Stimulated activated CD8-positive, alpha-beta memory T cell treated with anti-CD3 and anti-CD28 coated beads, Interleukin-15, amount 100 ng/mL, for 24 hours (primary cell): Measurements from ENCODE around the gene PHF21A.

Experiments
- DNase-seq: peaks from one replicate; pipeline ENCODE4 v3.0.0-alpha.2; 2020; ENCODE audit warnings: low read depth

The PHF21A gene

DNA sequence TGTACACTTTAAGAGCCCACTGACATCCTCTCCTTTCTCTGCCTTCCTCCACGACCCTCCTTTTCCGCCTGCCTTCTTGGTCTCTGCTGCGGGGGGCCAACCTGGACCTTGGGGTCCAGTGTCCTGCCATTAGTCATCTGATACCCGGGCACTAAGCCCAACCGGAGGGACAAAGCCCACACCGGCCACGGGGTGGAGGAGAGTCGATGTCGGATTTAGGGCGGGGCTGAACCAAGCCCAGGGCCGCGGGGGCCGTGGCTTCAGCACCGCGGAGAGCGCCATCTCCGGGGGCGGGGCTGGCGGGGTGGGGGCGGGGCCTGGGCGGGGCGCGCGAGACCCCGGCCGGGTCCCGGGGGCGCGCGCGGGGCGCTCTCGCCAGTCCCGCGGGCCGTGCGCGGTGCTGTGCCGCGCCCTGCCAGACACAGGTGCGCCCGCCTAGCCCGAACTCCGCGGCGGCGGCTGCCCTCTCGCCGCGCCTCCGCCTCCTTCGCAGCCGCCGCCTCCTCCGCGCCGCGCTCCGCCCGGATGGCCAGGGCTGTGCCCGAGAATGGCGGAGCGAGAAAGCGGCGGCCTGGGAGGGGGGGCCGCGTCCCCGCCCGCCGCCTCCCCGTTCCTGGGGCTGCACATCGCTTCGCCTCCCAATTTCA, 235.9 kb downstream of the PHF21A start, which contains the start of gene MAPK8IP1:
Gene MAPK8IP1 (plus strand): TSS at position 378 of the 647 bp plus-strand sequence. CDS start 170 bp downstream, at position 548.
- peak; percentile 39 for DNase-seq

DNA sequence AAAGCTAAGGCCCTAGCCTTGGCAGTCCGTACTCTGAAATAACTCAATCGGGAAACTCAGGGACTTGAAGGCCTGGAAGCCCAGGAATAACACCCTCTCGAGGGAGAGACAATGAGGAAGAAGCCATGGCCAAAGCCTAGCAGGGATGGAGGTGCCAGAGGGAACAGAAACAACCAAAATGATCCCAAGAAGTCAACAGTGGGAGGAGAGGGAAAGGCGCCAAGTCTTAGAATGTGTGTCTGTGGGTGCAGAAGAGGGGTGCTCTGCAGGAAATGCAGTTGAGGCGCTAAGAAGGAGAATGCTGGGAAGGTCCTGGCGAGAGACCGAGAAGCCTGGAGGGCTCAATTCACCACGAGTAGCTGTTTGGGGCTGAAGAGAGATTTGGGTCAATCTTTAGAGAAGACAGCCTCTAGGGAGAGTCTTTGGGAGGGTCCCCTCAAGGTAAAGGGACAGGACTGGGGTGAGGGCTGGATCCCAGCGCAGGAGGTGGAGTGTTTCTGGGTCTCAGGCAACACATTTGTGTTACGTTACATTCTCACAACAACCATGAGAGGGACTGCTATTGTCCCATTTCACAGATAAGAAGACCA, 236.6 kb downstream of the PHF21A start:
- no peak for DNase-seq
